HAP-1 (cell line): ENCODE data around the gene LRFN3.
A peak's percentile ranks its signal among the peaks of the same experiment; 100 is the strongest.
"Not testable (repeated sequence)": the region's sequence is repeated elsewhere in the genome, so short reads cannot be mapped to it uniquely, and the experiment has no call there.

Source experiments
- DNase-seq, 2 experiments: peaks; one replicate each; pipeline ENCODE4 v3.0.0-alpha.2; 2016 to 2020; ENCODE audit warnings: low spot score in 2 of 2
- H3K27me3 ChIP-seq: fragments of 250-450 bp; sonication (Bioruptor Pico); 2 replicates; pipeline ENCODE4 v1.5.1; 2020; ENCODE audit warnings: low read depth, mild to moderate bottlenecking, moderate library complexity
- H3K36me3 ChIP-seq: fragments of 250-450 bp; sonication (Bioruptor Pico); replicated peaks from 2 replicates; pipeline ENCODE4 v1.5.1; 2020; ENCODE audit warnings: mild to moderate bottlenecking
- H3K4me1 ChIP-seq: fragments of 250-450 bp; sonication (Bioruptor Pico); 2 replicates; pipeline ENCODE4 v1.5.1; 2020; ENCODE audit warnings: mild to moderate bottlenecking
- H3K4me3 ChIP-seq: fragments of 250-450 bp; sonication (Bioruptor Pico); 2 replicates; pipeline ENCODE4 v1.5.1; 2020; ENCODE audit warnings: mild to moderate bottlenecking, moderate library complexity
- H3K9me3 ChIP-seq: fragments of 250-450 bp; sonication (Bioruptor Pico); 2 replicates; pipeline ENCODE4 v1.5.1; 2020; ENCODE audit warnings: mild to moderate bottlenecking, moderate library complexity
- in situ Hi-C: fragments of 300-500 bp; cut with MboI; formaldehyde crosslinking; loops from 3 replicates; pipeline ENCODE4 v1.14.3; 2020; ENCODE audit warnings: low sequenced_read_pairs, inconsistent platforms, mixed read lengths

The LRFN3 gene

DNA sequence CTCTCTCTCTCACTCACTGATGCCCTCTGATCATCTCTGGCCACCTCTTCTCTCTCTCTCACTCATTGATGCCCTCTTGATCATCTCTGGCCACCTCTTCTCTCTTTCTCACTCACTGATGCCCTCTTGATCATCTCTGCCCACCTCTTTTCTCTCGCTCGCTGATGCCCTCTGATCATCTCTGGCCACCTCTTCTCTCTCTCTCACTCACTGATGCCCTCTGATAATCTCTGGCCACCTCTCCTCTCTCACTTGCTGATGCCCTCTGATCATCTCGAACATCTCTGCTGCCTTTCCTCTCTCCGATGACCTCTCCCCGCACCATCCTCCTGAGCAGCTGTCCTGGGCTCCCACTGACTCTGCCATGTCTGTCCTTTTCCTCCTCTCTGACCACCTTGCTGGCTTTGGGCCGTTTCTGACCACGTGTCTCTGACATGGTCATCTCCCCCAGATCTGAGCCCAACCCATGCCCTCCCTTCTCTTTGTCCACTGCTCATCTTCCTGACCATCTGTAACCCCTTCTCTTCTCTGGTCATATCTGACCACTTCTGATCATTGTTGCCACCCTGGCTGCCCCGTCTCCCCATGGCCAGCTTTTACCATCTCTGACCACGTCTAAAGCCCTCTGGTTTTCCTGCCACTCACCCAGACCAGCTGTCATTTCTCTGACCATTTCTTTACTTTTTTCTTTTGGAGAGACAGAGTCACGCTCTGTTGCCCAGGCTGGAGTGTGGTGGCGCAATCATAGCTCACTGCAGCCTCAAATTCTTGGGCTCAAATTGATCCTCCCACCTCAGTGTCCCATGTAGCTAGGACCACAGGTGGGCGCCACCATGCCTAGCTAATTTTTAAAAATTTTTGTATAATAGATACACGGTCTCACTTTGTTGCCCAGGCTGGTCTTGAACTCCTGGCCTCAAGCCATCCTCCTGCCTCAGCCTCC lies 2.4 kb downstream of the LRFN3 start:
- DNase-seq: no peak
- in situ Hi-C loops: no loop called here
- Histone ChIP-seq H3K4me1 (peaks cover 17% of the 10 kb centered on the region), H3K4me3 (peak overlapping the region; percentile 57; the same call in 1 of the 2 replicates), H3K9me3 (no peaks in the 10 kb centered on the region), H3K27me3 (no peaks in the 10 kb centered on the region), H3K36me3 (no peaks in the 10 kb centered on the region)

DNA sequence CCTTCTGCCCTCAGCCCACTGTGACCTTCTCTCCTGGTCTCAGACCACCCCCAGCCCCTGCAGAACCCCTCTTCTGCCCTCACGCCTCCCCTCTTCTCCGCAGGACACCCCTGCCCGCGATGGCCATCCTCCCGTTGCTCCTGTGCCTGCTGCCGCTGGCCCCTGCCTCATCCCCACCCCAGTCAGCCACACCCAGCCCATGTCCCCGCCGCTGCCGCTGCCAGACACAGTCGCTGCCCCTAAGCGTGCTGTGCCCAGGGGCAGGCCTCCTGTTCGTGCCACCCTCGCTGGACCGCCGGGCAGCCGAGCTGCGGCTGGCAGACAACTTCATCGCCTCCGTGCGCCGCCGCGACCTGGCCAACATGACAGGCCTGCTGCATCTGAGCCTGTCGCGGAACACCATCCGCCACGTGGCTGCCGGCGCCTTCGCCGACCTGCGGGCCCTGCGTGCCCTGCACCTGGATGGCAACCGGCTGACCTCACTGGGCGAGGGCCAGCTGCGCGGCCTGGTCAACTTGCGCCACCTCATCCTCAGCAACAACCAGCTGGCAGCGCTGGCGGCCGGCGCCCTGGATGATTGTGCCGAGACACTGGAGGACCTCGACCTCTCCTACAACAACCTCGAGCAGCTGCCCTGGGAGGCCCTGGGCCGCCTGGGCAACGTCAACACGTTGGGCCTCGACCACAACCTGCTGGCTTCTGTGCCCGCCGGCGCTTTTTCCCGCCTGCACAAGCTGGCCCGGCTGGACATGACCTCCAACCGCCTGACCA lies 3.3 kb downstream of the LRFN3 start:
- Histone ChIP-seq H3K9me3 (no peaks in the 10 kb centered on the region), H3K36me3 (no peaks in the 10 kb centered on the region), H3K4me1 (peaks cover 17% of the 10 kb centered on the region), H3K4me3 (no peak overlapping the region), H3K27me3 (no peaks in the 10 kb centered on the region)
- DNase-seq: no peak
- in situ Hi-C loops: no loop called here

DNA sequence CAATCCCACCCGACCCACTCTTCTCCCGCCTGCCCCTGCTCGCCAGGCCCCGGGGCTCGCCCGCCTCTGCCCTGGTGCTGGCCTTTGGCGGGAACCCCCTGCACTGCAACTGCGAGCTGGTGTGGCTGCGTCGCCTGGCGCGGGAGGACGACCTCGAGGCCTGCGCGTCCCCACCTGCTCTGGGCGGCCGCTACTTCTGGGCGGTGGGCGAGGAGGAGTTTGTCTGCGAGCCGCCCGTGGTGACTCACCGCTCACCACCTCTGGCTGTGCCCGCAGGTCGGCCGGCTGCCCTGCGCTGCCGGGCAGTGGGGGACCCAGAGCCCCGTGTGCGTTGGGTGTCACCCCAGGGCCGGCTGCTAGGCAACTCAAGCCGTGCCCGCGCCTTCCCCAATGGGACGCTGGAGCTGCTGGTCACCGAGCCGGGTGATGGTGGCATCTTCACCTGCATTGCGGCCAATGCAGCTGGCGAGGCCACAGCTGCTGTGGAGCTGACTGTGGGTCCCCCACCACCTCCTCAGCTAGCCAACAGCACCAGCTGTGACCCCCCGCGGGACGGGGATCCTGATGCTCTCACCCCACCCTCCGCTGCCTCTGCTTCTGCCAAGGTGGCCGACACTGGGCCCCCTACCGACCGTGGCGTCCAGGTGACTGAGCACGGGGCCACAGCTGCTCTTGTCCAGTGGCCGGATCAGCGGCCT lies 4.1 kb downstream of the LRFN3 start:
- H3K27me3 ChIP-seq: no peaks in the 10 kb centered on the region
- no peaks in the 10 kb centered on the region for H3K36me3 ChIP-seq
- no peak overlapping the region for H3K4me3 ChIP-seq
- H3K4me1 ChIP-seq: peaks cover 17% of the 10 kb centered on the region
- H3K9me3 ChIP-seq: no peaks in the 10 kb centered on the region
- DNase-seq: no peak
- in situ Hi-C loops: no loop called here

DNA sequence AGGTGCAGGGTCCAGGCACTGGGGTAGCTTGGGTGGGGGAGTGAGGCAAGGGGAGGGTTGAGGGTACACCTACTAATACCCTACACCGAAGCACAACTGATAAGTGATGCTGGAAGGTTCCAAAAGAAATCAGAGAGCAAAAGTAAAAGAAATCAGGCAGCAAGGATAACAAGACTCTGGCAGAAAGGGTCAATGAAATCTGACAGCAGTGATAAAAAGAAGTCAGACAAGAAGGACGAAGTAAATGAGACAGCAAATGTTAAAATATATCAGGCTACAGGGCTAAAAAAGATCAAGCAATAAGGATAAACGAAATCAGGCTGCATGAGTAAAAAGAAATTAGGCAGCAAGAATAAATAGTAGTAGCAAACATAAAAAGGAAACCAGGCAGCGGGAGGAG lies 4.7 kb downstream of the LRFN3 start:
- H3K9me3 ChIP-seq: no peaks in the 10 kb centered on the region
- no peak for DNase-seq
- peaks cover 12% of the 10 kb centered on the region for H3K4me1 ChIP-seq
- in situ Hi-C loops: no loop called here
- H3K4me3 ChIP-seq: no peak overlapping the region
- H3K27me3 ChIP-seq: no peaks in the 10 kb centered on the region
- H3K36me3 ChIP-seq: no peaks in the 10 kb centered on the region

DNA sequence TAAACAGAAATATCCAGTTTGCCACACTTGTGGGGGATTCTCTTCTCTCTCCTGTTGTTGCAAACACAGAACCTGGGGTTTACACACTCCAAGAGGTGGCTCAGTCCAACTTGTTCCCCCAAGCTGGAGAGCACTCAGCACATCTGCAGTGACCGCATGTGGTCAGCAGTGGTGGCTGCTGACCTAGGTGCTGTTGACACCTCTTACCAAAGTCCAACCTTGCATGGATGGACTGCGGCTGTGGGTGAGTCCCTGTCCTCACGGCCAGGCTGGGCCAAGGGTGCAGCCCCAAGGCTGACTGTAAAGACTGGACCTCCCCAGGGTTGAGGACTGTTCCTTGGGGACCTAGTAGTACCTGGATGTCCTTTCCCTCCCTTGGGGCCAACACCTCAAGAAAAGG lies 6.1 kb downstream of the LRFN3 start:
- no peak for DNase-seq
- Histone ChIP-seq H3K9me3 (no peaks in the 10 kb centered on the region), H3K4me1 (peaks cover 8% of the 10 kb centered on the region), H3K4me3 (no peak overlapping the region), H3K36me3 (no peaks in the 10 kb centered on the region), H3K27me3 (no peaks in the 10 kb centered on the region)
- in situ Hi-C loops: no loop called here

- H3K27me3 ChIP-seq: no peaks in the 10 kb centered on the region
- no peaks in the 10 kb centered on the region for H3K36me3 ChIP-seq
- peaks cover 3% of the 10 kb centered on the region; the same call in 1 of the 2 replicates for H3K4me1 ChIP-seq
- DNase-seq: no peak
- no peak overlapping the region for H3K4me3 ChIP-seq
- no peaks in the 10 kb centered on the region for H3K9me3 ChIP-seq
- in situ Hi-C loops: no loop called here
Observed at GRCh38 chr19:35943321-35944301, 7.4 kb downstream of the LRFN3 start.

GRCh38 chr19:35944556-35944955 lies 8.4 kb downstream of the LRFN3 start:
- in situ Hi-C loops: no loop called here
- DNase-seq: no peak
- Histone ChIP-seq H3K4me3 (no peak overlapping the region), H3K27me3 (no peaks in the 10 kb centered on the region), H3K36me3 (no peaks in the 10 kb centered on the region), H3K9me3 (no peaks in the 10 kb centered on the region), H3K4me1 (peaks cover 3% of the 10 kb centered on the region; the same call in 1 of the 2 replicates)

DNA sequence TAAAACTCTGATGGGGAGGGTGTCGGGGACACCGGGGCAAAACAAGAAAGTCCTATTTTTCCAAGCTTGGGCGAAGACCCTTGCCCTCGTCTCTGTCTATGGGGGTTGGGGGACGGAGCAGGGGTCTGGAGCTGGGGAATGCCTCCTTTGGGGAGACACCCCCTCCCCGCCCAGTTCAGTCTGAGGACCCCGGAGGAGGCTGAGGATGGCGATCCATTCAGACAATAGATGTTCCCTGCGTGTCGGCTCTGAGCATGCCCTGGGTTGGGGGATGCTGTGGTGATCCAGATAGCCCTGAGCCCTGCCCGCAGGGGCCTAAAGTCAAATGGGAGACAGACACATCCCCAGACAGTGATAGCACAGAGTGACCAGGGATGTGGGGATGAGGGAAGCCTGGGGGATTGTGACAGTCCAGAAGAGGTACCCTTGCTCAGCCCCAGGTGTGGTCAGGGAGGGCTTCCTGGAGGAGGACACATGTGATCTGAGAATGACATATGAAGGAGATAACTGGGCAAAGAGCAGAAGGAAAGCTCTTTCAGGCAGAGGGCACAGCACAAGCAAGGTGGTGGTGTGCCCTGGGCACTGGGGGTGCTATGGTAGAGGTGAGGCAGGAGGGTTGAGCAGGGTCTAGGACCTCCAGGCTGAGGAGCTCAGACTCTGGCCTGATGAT lies 9.1 kb downstream of the LRFN3 start:
- in situ Hi-C loops: no loop called here
- DNase-seq: no peak

GRCh38 chr19:35946203-35946602 lies 10.0 kb downstream of the LRFN3 start:
- H3K4me3 ChIP-seq: no peak overlapping the region
- in situ Hi-C loops: no loop called here
- no peaks in the 10 kb centered on the region for H3K27me3 ChIP-seq
- H3K9me3 ChIP-seq: no peaks in the 10 kb centered on the region
- no peaks in the 10 kb centered on the region for H3K36me3 ChIP-seq
- DNase-seq: no peak
- peaks cover 3% of the 10 kb centered on the region; the same call in 1 of the 2 replicates for H3K4me1 ChIP-seq

More for the DNA sequence above, 9.1 kb downstream of the LRFN3 start:
- H3K36me3 ChIP-seq: no peaks in the 10 kb centered on the region
- no peak overlapping the region for H3K4me3 ChIP-seq
- no peaks in the 10 kb centered on the region for H3K27me3 ChIP-seq
- H3K4me1 ChIP-seq: peaks cover 3% of the 10 kb centered on the region; the same call in 1 of the 2 replicates
- H3K9me3 ChIP-seq: no peaks in the 10 kb centered on the region

GRCh38 chr19:35949131-35949530 lies 13.0 kb downstream of the LRFN3 start:
- Histone ChIP-seq H3K9me3 (no peaks in the 10 kb centered on the region), H3K4me3 (no peak overlapping the region), H3K27me3 (no peaks in the 10 kb centered on the region), H3K36me3 (no peaks in the 10 kb centered on the region), H3K4me1 (peaks cover 3% of the 10 kb centered on the region; the same call in 1 of the 2 replicates)
- no peak for DNase-seq
- in situ Hi-C loops: no loop called here

DNA sequence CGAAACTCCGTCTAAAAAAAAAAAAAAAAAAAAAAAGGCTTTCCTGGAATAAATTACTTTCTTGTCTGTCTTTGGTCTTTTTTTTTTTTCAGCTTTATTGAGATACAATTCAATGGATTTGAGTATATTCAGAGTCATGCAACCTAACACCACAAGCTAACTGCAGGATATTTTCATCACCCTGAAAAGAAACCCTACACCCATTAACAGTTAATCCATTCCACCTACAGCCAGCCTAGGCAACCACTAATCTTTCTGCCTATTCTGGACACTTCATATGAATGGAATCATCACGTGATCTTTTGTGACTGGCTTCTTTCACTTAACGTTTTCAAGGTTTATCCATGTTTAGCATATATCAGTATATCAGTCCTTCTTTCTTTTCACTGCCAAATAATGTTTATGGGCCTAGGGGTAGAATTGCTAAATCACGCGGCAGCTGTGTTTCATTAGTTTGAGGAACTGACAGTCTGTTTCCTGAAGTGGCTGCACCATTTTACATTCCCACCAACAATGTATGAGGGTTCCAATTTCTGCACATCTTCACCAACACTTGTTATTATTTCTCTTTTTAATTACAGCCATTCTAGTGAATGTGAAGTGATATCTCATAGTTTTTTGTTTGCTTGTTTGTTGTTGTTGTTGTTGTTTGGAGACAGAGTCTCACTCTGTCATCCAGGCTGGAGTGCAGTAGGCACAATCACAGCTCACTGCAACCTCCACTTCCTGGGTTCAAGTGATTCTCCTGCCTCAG lies 19.9 kb downstream of the LRFN3 start:
- in situ Hi-C loops: no loop called here
- Histone ChIP-seq H3K4me1 (peaks cover 15% of the 10 kb centered on the region), H3K9me3 (no peaks in the 10 kb centered on the region), H3K27me3 (no peaks in the 10 kb centered on the region), H3K4me3 (no peak overlapping the region), H3K36me3 (no peaks in the 10 kb centered on the region)
- DNase-seq: peak; percentile 62 to 95

DNA sequence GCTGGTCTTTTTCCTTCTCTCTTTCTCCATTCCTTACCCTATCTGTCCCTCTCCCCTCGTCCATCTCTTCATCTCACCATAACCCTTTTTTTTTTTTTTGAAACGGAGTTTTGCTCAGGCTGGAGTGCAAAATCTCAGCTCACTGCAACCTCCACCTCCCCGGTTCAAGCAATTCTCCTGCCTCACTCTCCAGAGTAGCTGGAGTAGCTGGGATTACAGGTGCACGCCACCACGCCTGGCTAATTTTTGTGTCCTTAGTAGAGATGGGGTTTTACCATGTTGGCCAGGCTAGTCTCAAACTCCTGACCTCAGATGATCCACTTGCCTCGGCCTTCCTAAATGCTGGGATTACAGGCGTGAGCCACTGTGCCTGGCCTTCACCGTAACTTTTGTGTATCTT lies 21.2 kb downstream of the LRFN3 start:
- peaks cover 15% of the 10 kb centered on the region for H3K4me1 ChIP-seq
- H3K36me3 ChIP-seq, in situ Hi-C loops, H3K4me3 ChIP-seq, H3K9me3 ChIP-seq, H3K27me3 ChIP-seq, DNase-seq: not testable (repeated sequence)
